GM13976 (cell line): ENCODE results near the gene AAMP.
A peak's percentile ranks its signal among the peaks of the same experiment; 100 is the strongest.

Experiments used
- DNase-seq: peaks from one replicate; pipeline ENCODE4 v3.0.0; 2012; ENCODE audit warnings: low spot score
- in situ Hi-C: fragments of 300-500 bp; cut with MboI; formaldehyde crosslinking; loops from one replicate; pipeline ENCODE4 v1.12.0; 2022; ENCODE audit warnings: low sequenced_read_pairs, mixed read lengths, inconsistent platforms; ENCODE audit not compliant: unreplicated experiment
- TF ChIP-seq, protein P1 (sequence below): IDR thresholded peaks from 2 replicates; pipeline ENCODE4 v1.5.1; 2012; ENCODE audit warnings: borderline replicate concordance, mild to moderate bottlenecking; ENCODE audit not compliant: insufficient read depth; ENCODE audit errors: extremely low read depth, missing control alignments, control extremely low read depth

The AAMP gene

DNA sequence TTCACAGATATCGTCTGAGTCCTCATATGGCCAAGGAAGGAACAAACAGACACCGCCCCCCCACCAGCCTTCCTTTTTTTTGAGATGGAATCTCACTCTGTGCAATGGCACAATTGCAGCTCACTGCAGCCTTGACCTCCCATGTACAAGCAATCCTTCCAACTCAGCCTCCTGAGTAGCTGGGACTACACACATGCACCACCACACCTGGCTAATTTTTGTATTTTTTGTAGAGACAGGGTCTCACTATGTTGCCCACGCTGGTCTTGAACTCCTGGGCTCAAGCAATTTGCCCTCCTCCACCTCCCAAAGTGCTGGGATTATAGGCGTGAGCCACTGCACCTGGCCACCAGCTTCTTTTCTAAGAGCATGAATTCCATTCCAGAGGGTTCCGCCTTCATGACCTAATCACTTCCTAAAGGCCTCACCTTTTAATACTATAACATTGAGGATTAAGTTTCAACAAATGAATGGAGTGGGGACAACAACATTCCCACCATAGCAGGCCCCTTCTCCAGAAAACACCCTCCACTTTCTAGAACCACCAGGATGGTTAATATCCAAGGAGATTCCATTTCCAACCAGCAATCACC is 24.6 kb upstream of the AAMP start:
- DNase-seq = no peak
- TF ChIP-seq, protein P1, sequence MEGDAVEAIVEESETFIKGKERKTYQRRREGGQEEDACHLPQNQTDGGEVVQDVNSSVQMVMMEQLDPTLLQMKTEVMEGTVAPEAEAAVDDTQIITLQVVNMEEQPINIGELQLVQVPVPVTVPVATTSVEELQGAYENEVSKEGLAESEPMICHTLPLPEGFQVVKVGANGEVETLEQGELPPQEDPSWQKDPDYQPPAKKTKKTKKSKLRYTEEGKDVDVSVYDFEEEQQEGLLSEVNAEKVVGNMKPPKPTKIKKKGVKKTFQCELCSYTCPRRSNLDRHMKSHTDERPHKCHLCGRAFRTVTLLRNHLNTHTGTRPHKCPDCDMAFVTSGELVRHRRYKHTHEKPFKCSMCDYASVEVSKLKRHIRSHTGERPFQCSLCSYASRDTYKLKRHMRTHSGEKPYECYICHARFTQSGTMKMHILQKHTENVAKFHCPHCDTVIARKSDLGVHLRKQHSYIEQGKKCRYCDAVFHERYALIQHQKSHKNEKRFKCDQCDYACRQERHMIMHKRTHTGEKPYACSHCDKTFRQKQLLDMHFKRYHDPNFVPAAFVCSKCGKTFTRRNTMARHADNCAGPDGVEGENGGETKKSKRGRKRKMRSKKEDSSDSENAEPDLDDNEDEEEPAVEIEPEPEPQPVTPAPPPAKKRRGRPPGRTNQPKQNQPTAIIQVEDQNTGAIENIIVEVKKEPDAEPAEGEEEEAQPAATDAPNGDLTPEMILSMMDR = no peak
- in situ Hi-C loops = no loop called here

DNA sequence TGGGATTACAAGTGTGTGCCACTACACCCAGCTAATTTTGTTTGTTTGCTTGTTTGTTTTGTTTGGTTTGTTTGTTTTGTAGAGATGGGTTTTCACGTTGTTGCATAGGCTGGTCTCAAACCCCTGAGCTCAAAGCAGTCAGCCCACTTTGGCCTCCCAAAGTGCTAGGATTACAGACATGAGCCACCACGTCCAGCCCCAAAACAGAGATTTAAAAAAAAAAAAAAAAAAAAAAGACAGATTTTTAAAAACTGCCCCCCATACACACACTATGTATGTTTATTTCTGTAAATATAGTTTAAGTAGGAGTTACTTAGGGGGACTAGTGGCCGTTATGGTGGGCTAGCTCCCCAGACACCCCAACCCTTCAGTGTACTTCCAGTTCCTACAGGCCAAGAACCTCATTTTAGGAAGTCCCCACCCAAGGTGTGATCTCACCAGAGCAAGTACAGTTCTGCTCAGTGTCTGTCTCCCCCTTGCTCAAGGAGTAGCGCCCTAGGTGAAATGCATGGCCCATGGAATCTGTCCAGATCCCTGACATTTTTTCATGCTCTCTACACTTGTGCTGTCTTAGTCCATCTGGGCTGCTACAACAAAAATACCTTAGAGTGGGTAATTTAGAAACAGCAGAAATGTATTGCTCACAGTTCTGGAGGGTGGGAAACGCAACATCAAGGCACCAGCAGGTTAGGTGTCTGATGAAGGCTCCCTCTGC is 23.9 kb upstream of the AAMP start:
- in situ Hi-C loops = no loop called here
- DNase-seq = no peak
- TF ChIP-seq, protein P1 = no peak

DNA sequence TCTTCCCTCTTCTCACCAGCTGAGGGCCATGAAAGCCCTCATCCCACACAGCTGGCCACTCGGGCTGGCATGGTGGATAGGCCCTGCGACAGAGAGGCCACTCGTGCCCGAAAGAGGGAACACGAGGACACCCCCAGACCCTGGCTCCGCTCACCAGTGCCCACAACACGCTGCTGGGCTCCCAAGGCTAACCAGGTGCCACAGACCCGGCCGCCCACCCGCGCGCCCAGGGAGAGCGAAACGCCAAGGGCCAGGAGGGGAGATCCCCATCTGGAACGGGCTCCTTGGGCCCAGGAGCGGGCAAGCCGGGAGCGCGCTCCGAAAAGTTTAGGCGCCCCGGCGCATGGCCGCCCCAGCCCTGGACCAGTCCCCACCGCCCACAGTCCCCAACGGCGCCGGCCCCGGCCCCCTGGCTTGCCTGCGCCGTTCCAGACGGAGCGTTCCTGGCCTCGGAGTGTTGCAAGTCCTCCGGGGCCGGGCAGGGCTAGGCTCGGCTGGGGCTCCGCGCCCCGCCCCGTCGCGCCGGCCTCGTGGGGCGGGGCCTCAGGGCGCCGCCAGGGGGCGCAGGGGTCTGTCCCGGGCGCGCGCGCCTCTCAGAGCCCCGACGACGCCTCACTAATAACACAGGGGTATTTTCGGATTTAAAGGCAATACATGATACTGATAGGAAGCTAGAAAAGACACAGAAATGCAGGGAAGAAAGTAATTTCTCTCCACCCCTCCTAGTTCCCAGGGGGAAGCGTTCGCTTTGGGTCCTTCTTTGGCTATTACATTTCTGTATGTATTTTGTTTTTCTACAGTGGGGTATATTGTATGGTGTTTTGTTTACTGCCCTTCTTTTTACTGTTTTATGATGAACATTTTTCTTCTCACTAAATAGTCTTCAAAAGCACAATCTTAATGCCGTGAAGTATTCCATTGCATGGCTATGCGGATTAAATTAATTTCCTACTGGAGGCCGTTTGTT is 22.4 kb upstream of the AAMP start, which contains the start of gene TMBIM1:
Gene TMBIM1, minus strand, starts transcription at position 456 of the 967 bp plus-strand sequence. CDS start 10,362 bp downstream, outside the sequence.
- in situ Hi-C loops = no loop called here
- TF ChIP-seq, protein P1 = peak; percentile 92
- DNase-seq = peak; percentile 94

DNA sequence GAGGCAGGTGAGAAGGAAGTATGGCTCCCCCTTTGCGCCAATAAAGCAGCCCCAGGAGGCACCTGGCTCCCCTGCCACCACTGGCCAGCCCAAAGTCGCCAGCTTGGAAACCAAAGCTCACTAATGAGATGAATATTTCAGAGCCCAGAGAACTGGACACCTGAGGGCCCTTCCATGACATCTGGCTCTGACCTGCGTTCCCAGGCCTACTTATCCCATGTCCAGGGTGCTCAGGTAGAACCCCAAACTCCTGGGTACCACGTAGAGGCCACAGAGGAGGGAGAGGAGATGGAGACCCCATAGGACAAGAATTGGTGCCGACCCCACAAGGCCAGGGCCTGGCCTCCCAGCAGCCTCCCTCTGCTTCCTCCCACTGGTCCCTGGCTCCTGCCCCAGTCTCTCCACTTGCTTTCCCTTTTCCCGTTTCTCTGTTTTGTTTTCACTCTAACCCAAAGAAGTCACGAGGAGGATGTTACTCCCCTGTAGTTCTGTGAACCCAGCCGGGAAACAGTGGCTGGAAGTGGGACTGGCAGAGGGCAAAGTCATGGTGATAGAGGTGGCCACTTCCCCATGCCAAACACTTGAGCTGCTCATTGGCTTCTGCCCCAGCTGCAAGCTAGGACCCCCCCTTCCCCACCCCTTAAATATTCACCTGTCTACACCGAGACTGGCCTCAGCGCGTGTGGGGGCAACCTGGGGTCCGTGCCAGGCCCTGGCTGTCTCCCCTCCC is 21.5 kb upstream of the AAMP start:
- TF ChIP-seq, protein P1 = no peak
- in situ Hi-C loops = no loop called here
- DNase-seq = no peak

DNA sequence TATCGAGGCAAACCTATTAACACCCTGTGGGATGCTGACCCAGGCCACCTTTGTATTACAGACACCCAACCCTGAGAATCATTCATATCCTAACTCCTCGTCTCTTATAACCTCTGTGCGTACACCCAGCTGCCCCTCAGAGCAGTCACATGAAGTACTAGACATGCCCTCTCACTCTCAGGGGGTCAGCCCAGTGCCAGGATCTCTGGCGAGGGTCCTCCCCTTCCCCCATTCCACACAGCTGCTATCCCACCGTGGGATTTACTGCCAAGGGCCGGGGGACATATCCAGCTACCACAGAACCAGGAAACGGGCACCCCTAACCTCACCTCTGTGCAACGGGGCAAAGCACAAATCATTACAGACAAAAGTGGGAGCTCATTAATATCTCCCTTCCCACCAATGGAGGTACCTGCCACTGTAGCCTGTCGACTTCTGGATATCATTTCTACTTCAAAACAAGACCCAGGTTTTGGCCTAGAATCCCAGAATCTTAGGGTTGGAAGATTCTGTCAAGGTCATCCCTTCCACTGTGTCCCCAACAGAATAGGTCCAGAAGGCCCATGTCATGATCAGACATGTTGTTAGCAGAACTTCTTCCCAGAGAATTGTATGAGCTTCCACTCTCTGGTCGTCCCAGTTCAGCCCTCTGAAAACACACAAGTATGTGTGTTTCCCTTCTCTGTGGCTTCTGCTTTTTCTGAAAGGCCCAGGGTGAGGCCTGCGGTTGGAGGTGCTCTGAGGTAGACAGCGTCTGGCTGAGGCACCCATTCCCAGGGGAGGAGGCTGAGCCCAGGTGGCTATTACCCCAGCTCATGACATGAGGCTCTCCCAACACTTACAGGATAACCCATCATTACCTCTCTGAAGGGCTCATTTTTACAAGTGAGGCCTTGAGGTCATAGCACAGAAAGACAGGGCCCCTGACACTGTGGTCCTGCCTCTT is 20.7 kb upstream of the AAMP start:
- in situ Hi-C loops = no loop called here
- peak; percentile 70 for DNase-seq
- TF ChIP-seq, protein P1 = no peak
